GM12873 (cell line): Measurements from ENCODE around the gene GLB1L.

Source experiments
- CTCF ChIP-seq: IDR thresholded peaks from 2 replicates; pipeline ENCODE4 v1.5.1; 2012; ENCODE audit warnings: low read depth, mild to moderate bottlenecking, moderate library complexity, low read length, control low read depth; ENCODE audit not compliant: insufficient read depth; ENCODE audit errors: missing control alignments

Gene GLB1L

GRCh38 chr2:219210196-219210885 lies 34.9 kb downstream of the GLB1L start:
- no peak for TF ChIP-seq CTCF

- TF ChIP-seq CTCF: no peak
Observed at GRCh38 chr2:219209236-219210195, 35.7 kb downstream of the GLB1L start.

- no peak for TF ChIP-seq CTCF
Observed at GRCh38 chr2:219207884-219208740, 37.1 kb downstream of the GLB1L start.

- no peak for TF ChIP-seq CTCF
Observed at GRCh38 chr2:219207134-219207883, 37.9 kb downstream of the GLB1L start.

GRCh38 chr2:219206328-219207133 lies 38.7 kb downstream of the GLB1L start, which contains the start of gene ZFAND2B:
ZFAND2B (plus strand) TSS chr2:219206782; CDS start chr2:219206988, 206 bp downstream.
- peak; percentile 12 for TF ChIP-seq CTCF

GRCh38 chr2:219205981-219206327 lies 39.3 kb downstream of the GLB1L start:
- TF ChIP-seq CTCF: no peak
